ENCODE data around the gene ASCL2. TPM values are rescaled to one million over a fixed set of nuclear protein-coding genes. Genes with fewer than 3 reads are reported as not detected.

ASCL2 gene
- total and polyA plus RNA-seq, 10 of the 15 experiments (the other 5 are each of a cell fraction or from before 2014, with no cell fraction given): not detected

DNA sequence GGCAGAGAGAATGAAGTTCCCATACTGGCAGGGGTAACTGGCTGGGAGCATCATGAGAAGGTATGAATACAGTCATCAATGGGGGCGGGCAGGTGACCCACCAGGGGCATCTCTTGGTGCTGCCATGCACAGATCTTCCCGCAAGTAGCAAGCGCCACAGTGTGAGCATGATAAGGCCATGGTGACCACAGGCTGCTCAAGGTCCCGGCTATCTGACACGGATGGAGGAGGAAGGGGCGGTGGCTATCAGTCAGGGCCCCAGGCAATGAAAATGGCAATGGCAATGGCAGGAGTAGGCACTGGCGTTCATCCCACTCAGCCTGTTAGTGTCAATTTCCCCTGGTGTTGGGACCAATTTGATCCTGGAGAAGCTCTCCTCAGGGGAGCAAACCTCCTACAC, 21.6 kb downstream of the ASCL2 start:
- no peaks in the 10 kb centered on the region for H3K79me2 ChIP-seq (ENCODE audit: control insufficient read depth, insufficient read depth, low read length)
- WGBS (ENCODE audit: insufficient coverage, insufficient replicate concordance, low lambda C conversion rate, missing lambda C conversion rate): 31% methylated on average over 7 of the region's 7 CpGs
- no peaks in the 10 kb centered on the region for H3K36me3 ChIP-seq (ENCODE audit: control insufficient read depth in 2 of 2, insufficient read depth in 2 of 2, low read length in 1 of 2)
- no peak for FAIRE-seq
- H3K27me3 ChIP-seq (replicated peaks in 1 of 2; ENCODE audit: control insufficient read depth in 2 of 2, insufficient read depth in 2 of 2, low read length in 1 of 2): no peaks in the 10 kb centered on the region; a peak in 2 of 4 replicates
- in situ Hi-C loops (cut with MboI): no loop called here
- no peak overlapping the region for H2AFZ ChIP-seq (ENCODE audit: control insufficient read depth, low read depth, low read length)
- no peak for ATAC-seq
- no peaks in the 10 kb centered on the region for H3K4me1 ChIP-seq (ENCODE audit: control insufficient read depth, insufficient read depth, low read length)
- intact Hi-C loops (cut with micrococcal nuclease; ENCODE audit: unreplicated experiment): no loop called here
- no peak overlapping the region for H3K27ac ChIP-seq (ENCODE audit: control insufficient read depth, insufficient read depth)
- TF ChIP-seq ZNF622 (IDR thresholded peaks at IDR 0.05) (no peak), CREM (IDR thresholded peaks at IDR 0.05; ENCODE audit: low read depth) (no peak), KAT2A (conservative IDR thresholded peaks at IDR 0.05; ENCODE audit: control insufficient read depth, low read depth, low read length) (no peak), POLR2AphosphoS5 (IDR thresholded peaks at IDR 0.05; ENCODE audit: low read length) (no peak), NR2F1 (conservative IDR thresholded peaks at IDR 0.05) (no peak), PAX5 (IDR thresholded peaks at IDR 0.05; ENCODE audit: borderline replicate concordance, low read depth, low read length) (no peak), SPI1 (IDR thresholded peaks at IDR 0.05; ENCODE audit: borderline replicate concordance, insufficient read depth, low read depth, low read length) (no peak), GATAD2B (conservative IDR thresholded peaks at IDR 0.05; ENCODE audit: low read depth) (no peak), SMAD5 (IDR thresholded peaks at IDR 0.05; ENCODE audit: low read depth) (no peak)
- TF ChIP-seq, protein P1, sequence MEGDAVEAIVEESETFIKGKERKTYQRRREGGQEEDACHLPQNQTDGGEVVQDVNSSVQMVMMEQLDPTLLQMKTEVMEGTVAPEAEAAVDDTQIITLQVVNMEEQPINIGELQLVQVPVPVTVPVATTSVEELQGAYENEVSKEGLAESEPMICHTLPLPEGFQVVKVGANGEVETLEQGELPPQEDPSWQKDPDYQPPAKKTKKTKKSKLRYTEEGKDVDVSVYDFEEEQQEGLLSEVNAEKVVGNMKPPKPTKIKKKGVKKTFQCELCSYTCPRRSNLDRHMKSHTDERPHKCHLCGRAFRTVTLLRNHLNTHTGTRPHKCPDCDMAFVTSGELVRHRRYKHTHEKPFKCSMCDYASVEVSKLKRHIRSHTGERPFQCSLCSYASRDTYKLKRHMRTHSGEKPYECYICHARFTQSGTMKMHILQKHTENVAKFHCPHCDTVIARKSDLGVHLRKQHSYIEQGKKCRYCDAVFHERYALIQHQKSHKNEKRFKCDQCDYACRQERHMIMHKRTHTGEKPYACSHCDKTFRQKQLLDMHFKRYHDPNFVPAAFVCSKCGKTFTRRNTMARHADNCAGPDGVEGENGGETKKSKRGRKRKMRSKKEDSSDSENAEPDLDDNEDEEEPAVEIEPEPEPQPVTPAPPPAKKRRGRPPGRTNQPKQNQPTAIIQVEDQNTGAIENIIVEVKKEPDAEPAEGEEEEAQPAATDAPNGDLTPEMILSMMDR (IDR thresholded peaks at IDR 0.05 in 2 of 3, conservative IDR thresholded peaks at IDR 0.05 in 1 of 3; ENCODE audit: control insufficient read depth in 2 of 3, extremely low read depth in 1 of 3, insufficient read depth in 1 of 3, low read depth in 3 of 3, low read length in 3 of 3): no peak
- TF ChIP-seq, protein P2, sequence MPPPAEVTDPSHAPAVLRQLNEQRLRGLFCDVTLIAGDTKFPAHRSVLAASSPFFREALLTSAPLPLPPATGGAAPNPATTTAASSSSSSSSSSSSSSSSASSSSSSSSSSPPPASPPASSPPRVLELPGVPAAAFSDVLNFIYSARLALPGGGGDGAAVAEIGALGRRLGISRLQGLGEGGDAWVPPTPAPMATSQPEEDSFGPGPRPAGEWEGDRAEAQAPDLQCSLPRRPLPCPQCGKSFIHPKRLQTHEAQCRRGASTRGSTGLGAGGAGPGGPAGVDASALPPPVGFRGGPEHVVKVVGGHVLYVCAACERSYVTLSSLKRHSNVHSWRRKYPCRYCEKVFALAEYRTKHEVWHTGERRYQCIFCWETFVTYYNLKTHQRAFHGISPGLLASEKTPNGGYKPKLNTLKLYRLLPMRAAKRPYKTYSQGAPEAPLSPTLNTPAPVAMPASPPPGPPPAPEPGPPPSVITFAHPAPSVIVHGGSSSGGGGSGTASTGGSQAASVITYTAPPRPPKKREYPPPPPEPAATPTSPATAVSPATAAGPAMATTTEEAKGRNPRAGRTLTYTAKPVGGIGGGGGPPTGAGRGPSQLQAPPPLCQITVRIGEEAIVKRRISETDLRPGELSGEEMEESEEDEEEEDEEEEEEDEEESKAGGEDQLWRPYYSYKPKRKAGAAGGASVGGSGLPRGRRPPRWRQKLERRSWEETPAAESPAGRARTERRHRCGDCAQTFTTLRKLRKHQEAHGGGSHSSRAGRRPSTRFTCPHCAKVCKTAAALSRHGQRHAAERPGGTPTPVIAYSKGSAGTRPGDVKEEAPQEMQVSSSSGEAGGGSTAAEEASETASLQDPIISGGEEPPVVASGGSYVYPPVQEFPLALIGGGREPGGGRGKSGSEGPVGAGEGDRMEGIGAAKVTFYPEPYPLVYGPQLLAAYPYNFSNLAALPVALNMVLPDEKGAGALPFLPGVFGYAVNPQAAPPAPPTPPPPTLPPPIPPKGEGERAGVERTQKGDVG (CRISPR knock-in tag; IDR thresholded peaks at IDR 0.05): no peak
- TF ChIP-seq, protein P3, sequence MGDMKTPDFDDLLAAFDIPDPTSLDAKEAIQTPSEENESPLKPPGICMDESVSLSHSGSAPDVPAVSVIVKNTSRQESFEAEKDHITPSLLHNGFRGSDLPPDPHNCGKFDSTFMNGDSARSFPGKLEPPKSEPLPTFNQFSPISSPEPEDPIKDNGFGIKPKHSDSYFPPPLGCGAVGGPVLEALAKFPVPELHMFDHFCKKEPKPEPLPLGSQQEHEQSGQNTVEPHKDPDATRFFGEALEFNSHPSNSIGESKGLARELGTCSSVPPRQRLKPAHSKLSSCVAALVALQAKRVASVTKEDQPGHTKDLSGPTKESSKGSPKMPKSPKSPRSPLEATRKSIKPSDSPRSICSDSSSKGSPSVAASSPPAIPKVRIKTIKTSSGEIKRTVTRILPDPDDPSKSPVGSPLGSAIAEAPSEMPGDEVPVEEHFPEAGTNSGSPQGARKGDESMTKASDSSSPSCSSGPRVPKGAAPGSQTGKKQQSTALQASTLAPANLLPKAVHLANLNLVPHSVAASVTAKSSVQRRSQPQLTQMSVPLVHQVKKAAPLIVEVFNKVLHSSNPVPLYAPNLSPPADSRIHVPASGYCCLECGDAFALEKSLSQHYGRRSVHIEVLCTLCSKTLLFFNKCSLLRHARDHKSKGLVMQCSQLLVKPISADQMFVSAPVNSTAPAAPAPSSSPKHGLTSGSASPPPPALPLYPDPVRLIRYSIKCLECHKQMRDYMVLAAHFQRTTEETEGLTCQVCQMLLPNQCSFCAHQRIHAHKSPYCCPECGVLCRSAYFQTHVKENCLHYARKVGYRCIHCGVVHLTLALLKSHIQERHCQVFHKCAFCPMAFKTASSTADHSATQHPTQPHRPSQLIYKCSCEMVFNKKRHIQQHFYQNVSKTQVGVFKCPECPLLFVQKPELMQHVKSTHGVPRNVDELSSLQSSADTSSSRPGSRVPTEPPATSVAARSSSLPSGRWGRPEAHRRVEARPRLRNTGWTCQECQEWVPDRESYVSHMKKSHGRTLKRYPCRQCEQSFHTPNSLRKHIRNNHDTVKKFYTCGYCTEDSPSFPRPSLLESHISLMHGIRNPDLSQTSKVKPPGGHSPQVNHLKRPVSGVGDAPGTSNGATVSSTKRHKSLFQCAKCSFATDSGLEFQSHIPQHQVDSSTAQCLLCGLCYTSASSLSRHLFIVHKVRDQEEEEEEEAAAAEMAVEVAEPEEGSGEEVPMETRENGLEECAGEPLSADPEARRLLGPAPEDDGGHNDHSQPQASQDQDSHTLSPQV (IDR thresholded peaks at IDR 0.05): no peak
- no TSS peak for BruUV-seq (replicated peaks)
- no peak overlapping the region for H3K9ac ChIP-seq (ENCODE audit: control insufficient read depth, insufficient read depth, low read length)
- DNase-seq (ENCODE audit: low read depth, low spot score): no peak
- H3K4me3 ChIP-seq: no peak overlapping the region
- no peak overlapping the region for H3K4me2 ChIP-seq (ENCODE audit: control insufficient read depth, insufficient read depth)
- ChIA-PET POLR2A (interaction anchor here (0.6 kb wide), 1 partner anchor 44 kb away, joined by 4 read pairs; no protein-coding TSS in a partner anchor), CTCF (interaction anchor here (0.6 to 1.2 kb wide), 2 partner anchors 30 to 55 kb away, joined by 3 to 4 read pairs; no protein-coding TSS in a partner anchor), SMC1A (ENCODE audit: uncharacterized antibody, unreplicated experiment) (no interaction called here), RAD21 (ENCODE audit: unreplicated experiment) (no interaction called here)
- H4K20me1 ChIP-seq (ENCODE audit: control insufficient read depth, insufficient read depth): no peaks in the 10 kb centered on the region
- H3K9me3 ChIP-seq (replicated peaks; ENCODE audit: control insufficient read depth, insufficient read depth, low read length): no peaks in the 10 kb centered on the region
